Upper lobe of left lung (tissue), 4 donors: ENCODE measurements around the gene NHLRC2.

Experiments
- POLR2A ChIP-seq, 4 donors: fragments of 450-650 bp; IDR thresholded peaks; one replicate each; pipeline ENCODE4 v1.5.1; 2016 to 2017; ENCODE audit warnings: antibody characterized with exemption in 4 of 4, mild to moderate bottlenecking in 2 of 4
- TF ChIP-seq, protein P1 (sequence below), 6 experiments: fragments of 450-650 bp in 4 of 6; fragments of 200-600 bp in 2 of 6; sonication (generic) in 2 of 6; IDR thresholded peaks; one replicate each; pipeline ENCODE4 v1.5.1; 2016 to 2019; ENCODE audit warnings: antibody characterized with exemption in 6 of 6

DNA sequence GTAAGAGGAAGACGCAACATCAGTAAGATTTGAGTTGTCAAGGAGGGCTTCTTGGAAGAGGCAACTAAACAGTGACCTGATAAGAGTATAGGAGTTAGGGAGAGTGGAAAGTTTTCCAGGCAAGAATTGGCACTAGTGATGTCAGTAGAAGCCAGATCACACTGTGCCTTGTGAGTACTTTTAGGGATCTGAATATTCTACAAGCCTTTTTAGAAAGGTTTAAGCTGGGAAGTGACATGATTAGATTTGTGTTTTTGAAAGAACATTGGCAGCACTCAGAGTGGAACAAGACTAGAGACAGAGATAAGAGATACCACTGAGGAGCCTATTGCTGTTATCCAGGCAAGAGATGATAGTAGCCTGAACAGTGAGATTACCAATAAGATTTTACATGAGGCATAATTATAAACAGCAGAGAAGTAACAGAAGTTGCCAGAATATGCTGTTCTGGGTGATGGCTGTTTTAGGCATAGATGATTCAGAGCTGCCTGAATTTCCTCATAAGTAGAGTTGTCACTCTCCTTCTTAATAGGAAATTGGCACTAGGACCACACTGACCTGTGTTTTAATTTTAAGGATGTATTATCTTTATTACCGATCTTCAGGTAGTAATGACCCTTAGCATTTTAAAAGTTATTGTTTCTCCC lies 45.6 kb downstream of the NHLRC2 start:
- TF ChIP-seq, protein P1, sequence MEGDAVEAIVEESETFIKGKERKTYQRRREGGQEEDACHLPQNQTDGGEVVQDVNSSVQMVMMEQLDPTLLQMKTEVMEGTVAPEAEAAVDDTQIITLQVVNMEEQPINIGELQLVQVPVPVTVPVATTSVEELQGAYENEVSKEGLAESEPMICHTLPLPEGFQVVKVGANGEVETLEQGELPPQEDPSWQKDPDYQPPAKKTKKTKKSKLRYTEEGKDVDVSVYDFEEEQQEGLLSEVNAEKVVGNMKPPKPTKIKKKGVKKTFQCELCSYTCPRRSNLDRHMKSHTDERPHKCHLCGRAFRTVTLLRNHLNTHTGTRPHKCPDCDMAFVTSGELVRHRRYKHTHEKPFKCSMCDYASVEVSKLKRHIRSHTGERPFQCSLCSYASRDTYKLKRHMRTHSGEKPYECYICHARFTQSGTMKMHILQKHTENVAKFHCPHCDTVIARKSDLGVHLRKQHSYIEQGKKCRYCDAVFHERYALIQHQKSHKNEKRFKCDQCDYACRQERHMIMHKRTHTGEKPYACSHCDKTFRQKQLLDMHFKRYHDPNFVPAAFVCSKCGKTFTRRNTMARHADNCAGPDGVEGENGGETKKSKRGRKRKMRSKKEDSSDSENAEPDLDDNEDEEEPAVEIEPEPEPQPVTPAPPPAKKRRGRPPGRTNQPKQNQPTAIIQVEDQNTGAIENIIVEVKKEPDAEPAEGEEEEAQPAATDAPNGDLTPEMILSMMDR (IDR thresholded peaks at IDR 0.05), result no peak
- no peak for TF ChIP-seq POLR2A (IDR thresholded peaks at IDR 0.05)
